Kidney capillary endothelial cell (primary cell): Measurements from ENCODE around the gene TFEB.

Experiments
- DNase-seq: peaks from one replicate; pipeline ENCODE4 v3.0.0-alpha.2; 2018; ENCODE audit warnings: low spot score

TFEB gene

DNA sequence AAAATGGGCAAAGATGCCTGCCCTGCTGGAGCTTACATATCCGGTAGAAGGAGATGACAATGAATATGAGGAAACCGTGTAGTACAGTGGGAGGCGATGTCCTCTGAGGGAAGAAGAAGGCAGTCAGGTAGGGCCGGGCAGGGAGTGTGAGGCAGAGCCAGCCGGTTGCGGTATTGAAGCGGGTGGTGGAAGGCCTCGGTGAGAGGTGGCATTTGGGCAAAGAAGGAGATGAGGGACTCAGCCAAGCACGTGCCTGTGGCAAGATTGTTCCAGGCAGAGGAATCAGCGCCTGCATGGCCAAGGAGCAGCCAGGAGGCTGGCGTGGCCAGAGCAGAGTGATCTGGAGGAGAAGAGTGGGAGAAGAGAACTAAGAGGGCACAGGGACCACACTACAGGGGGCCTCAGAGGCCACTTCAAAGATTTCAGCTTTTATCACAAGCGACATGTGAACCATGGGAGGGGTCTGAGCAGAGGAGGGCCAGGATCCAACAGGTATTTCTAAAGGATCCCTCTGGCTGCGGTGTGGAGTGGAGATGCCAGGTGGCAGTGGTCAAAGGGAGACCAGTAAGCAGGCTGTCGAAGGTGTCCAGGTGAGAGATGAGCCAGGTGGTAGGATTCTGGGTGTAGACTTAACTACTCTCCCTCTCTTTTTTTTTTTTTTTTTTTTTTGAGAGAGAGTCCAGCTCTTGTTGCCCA lies 83.3 kb downstream of the TFEB start:
- no peak for DNase-seq

DNA sequence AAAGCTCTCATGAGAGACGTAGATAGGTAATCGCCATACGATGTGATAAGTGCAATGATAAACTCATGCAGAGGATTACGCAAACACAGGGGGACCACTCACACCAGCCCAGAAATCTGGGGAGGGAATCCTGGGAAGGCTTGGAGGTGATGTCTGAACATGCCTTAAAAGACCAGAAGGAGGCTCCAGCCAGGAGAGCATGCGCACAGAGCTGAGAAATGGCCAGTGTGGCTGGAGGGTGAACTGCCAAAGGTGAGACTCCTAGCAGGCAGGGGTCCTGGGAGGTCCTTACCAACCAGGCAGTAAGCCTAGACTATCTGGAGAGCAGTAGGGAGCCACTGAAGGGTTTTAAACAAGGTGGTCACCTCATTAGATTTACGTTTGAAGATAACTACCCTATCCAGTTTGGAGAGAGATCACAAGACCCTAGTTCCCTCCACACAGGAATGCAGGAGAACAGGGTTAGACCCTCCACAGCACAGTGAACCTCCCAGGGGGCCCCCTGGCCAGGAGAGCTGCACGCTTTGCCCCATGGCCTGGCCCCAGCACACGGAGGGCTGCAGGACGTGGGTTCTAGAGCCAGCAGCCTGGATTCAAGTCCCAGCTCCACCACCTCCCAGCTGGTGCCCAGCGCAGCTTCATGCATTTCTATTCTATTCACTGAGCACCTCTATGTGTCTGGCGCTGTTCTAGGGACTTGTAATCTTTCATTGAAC lies 84.0 kb downstream of the TFEB start:
- DNase-seq = no peak

DNA sequence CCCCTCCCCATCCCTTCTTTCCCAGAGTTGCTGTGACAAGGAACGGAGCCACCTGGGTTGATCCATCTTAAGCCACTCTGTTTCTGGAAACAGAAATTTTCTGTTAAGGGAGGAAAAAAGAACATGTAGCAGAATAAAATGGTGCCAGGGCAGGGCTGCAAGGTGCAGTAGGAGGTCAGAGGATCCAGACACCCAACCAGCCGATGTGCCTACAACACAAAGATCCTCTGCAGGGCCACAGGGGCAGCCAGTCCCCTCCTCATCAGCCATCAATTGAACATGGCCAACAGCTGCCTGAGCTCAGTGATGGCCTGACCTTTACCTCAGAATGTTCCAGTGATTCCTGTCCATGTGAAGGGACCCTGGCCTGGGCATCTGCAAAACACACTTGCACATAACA lies 85.3 kb downstream of the TFEB start:
- DNase-seq = no peak

DNA sequence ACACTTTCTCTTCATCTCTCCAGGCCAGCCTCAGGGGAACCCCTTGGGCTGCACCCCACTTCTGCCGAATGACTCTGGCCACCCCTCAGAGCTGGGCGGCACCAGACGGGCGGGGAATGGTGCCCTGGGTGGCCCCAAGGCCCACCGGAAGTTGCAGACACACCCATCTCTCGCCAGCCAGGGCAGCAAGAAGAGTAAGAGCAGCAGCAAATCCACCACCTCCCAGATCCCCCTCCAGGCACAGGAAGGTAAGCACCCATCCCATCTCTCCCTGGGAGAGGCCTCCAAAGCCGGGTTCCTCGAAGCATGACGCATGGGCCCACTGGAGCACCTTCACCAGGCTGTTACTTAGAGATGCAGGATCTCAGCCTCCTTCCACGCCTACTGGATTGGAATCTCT lies 85.8 kb downstream of the TFEB start:
- no peak for DNase-seq

DNA sequence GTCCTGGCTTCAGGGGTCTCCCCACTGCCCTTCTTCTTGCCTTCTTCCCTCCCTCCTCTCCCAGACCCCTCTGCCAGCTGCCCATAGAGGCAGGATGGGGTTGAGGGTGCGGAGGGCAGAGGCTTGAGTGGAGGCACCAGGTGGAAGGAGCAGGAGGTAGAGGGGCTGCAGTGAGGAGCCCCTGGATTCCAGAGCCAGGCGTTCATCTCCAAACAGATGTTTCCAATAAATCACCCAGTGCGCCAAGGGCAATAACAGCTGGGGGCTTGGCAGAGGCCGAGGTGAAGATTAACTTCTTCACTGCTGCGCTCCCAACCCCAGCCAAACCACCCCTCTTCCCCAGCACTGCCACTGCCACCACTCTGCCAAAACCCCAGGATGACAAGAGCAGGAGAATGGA lies 86.5 kb downstream of the TFEB start:
- DNase-seq = no peak

DNA sequence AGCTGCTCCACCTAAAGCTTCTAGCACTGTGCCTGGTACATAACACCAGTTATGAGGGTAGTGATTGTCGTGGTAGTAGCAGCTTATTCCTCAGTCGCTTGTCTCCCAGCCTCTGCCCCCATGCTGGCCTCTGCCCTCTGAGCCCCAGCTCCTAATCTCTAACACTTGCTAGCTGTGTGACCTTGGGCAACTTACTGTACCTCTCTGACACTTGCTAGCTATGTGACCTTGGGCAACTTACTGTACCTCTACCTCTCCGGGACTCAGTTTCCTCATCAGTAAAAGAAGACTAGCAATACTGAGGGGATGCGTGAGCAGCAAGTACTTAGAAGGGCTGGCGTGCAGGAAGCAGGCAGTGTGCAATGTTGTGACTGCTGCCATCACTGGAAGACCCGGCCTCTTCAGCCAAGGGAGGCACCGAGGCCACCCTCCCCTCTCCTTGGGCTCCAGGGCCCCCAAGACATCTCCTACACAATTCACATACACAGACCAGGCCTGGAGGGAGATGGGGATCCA lies 87.3 kb downstream of the TFEB start:
- DNase-seq = no peak

DNA sequence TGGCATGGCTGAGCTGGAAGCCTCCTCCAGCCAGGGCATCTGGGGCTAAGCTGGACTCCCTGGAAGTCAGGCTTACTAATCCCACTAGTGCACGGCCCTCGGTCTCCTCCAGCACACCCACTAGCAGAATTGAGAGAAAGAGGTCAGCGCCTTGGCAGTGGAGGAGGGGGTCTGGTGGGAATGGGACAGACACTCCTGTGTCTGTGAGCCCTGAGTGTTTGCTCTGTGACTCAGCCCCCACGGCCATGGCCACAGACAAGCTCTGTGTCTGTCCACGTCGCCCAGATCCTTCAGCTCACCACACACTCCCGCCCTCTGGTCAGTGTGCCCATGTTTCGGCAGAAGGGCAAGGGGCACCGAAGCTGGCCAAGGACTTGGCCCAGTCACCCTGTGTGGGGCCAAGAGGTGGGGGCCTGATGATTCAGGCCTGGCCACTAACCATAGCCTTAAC lies 88.3 kb downstream of the TFEB start:
- no peak for DNase-seq

DNA sequence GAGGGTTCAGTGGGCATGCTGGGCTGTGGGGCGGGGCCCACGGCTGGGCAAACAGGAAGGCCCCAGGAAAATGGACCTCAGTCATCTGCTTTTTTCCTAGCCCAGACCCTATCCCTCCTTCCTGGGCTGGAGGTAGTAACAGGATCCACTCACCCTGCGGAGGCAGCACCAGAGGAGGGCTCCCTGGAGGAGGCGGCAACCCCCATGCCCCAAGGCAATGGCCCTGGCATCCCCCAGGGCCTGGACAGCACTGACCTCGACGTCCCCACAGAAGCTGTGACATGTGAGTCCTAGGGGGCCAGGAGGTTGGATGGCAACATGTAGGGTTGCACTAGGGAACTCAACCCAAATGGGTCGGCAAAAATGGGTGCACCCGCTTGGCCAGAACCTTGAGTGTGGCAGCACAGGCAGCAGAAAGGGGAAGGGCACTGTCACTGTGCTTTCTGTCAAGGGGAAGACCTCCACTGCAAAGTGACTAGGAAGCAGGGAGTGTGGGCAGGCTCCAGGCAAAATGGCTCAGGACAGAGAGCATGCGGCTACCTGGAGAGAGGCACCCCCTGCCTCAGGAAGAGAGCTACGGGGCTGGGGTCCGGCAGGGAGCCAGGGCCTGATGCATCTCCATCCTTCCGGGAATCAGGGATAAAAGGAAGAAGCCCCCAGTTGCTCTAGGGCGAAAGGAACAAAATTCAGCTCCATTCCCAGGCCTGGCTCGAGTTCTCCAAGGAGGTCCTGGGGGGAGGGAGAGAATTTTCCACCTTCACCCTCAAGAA lies 89.2 kb downstream of the TFEB start:
- no peak for DNase-seq

DNA sequence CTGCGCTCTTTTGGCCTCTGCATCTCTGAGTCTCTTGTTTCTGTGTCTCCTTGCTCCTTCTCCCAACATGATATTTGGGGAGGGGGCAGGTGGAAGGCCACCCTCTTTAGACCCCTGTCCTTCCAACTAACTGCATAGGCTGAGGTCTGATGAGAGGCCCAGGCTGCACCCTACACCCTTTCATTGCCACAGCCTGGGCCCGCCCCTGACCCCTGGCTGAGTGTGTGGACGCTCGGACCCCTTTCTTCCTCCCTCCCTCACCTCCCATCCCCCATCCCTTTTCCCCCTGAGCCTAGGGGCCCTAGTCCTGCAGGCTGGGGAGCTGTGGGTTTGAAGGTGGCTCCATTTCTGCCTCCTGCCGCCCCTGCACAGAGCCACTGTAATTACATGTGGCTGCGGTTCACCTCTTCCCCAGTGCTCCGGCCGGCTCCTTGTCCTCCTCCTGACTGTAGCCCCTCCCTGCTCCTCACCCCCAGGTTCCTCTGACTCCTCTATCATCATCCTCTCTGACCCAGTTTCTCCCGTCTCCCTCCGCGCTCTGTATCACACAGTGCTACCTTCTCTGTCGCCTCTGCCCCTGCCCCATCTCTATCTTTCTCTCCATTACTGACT lies 90.3 kb downstream of the TFEB start:
- no peak for DNase-seq

DNA sequence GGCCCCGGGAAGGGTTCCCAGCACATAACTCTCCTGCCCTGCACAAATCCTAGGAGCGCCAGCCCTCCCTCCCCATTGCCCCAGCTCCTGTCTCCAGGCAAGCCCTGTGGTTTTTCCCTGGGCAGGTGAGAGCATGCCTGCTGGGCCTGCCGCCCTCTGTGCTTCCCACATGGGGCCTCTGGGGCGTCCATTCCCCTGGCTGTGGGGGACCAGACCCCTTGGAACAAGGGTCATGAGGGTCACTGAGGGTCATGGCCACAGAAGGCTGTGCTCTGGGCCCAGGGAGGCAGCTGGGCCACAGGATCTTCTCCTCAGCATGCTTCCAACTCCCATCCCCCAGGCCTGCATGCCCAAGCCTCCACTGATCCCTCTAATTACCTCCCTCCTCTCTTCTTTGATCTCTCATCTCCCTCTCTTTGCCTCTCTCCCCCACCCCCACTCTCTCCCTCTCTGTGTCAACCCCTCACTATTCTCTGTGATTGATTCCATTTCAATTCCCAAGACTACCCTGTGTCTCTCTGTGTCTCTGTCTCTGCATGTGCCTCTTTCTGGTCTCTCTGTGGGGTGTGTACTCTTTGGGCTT lies 91.0 kb downstream of the TFEB start:
- no peak for DNase-seq

DNA sequence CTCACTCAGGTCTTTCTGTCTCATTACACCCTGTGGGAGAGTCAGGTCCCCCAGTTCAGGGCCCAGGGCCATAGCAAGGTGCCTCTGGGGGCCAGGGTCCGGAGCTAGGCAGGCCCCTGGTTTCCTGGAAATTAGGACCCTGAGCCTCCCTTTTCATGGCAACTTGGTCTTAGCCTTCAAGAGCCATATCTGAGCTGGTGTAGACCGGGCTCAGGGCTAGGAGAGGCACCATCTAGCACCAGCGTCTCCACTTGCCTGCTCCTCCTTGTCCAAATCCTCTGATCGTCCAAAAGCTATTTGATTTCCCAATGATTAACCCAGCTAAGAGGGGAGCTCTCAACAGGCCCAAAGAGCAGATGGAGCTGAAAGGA lies 91.5 kb downstream of the TFEB start:
- no peak for DNase-seq

DNA sequence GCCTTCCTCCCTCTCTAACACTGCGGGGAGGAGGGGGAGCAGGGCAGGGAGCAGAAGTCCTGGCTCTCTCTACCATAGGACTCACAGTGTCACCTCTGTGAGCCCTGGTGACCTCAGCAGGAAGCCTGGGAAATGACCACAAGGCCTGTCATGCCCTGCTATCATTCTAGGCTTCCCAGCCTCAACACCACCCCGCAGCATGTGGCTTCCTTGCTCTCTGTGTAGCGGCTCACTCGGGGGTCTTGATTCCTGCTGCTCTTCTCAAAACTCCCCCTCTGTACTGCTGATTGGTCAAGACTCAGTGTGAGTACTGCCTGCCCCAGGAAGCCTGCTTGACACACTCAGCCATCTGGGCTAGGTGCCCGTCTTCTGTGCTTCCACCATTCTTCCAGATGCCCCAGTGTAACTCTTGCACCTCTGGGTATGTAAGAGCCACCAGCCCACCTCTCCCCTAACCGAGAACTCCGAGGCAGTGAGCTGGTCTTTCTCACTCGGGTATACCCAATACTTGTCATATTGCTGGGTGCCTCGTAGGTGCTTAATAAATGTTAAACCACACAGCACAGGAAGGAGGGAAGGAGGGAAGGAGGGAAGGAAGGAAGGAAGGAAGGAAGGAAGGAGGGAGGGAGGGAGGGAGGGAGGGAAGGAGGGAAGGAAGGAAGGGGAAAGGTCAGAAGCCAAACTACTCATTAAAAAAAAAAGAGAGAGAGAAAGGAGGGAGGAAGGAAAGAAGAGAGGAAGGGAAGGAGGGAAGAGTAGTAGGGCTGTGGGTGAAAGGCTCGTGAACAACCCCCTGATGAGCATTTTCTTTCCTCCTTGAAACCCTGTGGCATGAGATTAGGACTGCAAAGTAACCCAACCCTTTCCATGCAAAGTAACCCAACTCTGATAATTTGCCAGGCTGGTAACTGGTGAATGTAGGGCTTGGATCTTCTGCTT lies 92.2 kb downstream of the TFEB start:
- DNase-seq = peak; percentile 91

DNA sequence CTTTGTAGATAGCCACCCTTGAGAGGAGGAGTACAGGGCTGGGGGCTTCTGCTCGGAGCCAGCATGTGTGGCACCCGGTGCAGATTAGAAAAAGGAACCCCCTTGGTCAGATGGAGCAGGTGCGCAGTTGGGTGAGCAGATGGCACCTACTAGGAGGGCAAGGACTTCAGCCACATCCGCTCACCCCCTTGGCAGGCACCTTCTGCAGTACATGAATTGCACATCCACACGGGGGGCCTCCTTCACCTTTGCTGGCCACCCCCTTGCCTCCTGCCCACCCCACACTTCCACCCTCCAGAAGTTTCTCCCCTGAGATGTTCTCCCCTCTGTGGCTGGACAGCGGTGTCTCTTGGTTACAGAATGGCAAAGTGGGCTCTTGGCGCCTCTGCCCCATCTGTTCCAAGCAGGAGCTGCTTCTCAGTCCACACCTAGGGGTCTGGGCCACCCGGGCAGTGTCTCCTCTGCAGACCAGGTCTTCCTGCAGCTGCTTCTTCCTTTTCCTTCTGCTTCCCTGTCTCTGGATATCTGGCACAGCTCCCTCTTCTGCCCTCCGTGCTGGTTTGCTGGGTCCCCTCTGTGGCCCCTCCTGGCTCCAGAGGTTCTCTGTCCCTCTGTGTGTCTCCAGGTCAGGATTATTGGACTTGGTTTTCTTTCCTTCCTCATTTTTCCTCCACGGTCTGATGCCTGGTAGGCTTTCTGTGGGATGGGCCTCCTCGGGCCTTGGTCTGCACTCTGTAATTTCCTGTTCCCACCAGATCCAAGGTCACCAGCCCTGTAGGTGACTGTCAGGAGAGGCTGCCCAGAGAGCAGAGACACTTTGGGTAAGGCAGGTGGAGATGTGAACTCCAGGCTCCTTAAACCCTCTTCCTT lies 93.1 kb downstream of the TFEB start:
- no peak for DNase-seq

DNA sequence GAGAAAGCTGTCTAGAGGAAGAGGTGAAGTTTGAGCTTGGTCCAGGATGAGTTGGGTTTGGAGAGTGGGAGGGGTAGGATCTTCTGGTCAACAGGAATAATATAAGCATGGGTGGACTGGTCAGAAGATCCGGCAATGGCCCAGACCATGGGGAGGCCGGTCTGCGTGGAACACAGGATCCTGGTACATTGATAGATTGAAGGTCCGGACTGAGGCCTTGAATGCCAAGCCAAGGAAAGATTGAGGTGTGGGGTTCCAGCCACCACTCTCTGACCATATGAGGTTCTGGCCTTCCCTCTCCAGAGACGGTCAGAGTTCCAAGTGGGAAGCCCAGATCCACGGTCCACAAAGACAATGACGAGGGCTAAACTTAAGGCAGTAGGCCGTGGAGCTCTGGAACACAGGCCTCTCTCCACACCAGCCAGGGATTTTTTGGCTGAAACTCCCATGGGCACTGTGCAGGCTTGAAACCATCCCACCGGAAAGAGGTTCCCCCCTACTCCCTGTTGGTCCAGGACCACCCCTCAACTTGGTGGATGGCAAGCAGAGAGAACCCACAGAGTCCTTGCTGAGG lies 94.0 kb downstream of the TFEB start:
- DNase-seq = no peak

DNA sequence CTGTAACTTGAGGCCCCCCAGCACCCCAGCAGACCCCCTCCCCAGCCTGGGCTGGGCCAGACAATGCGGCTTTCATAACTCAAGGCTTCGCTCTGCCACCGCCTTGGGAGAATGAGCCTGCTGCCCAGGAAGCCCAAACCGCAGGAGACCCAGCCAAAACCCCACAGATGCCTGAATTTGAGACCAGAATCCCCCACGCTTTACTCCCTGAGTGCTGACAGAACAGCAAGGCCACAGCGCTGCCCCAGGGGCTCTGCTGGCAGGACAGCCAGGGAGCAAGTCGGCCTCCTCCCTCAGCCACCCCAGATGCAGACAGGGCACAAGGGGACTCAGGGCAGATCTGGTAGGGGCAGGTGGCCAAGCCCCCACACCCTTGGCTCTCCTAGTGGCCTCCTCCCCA lies 95.0 kb downstream of the TFEB start:
- no peak for DNase-seq

DNA sequence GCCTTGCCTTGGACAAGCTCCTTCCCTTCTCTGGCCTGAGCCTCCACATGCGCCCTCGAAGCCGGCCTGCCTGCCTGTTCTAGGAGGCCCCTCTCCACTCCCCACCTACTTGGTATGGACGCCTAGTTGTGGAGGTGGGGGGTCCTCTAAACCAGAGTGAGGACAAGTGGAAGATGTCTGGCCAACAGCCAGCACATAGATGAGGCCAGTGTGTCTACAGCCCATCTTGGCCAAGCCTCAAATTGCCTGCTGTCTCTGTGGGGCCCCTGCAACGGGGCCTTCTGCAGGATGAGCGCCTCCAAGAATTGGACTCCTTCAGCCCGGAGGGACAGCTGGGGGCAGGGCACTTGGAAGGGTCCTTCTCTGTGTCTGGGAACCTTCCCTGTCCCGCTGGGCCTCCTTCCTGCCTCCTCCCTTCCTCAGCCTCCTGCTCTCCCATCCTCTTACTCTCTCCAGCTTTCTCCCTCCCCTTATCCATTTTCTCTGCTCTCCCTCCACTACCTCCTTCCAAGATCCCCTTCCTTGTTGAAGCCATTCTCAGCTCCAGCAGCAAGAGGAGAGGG lies 95.5 kb downstream of the TFEB start:
- no peak for DNase-seq

DNA sequence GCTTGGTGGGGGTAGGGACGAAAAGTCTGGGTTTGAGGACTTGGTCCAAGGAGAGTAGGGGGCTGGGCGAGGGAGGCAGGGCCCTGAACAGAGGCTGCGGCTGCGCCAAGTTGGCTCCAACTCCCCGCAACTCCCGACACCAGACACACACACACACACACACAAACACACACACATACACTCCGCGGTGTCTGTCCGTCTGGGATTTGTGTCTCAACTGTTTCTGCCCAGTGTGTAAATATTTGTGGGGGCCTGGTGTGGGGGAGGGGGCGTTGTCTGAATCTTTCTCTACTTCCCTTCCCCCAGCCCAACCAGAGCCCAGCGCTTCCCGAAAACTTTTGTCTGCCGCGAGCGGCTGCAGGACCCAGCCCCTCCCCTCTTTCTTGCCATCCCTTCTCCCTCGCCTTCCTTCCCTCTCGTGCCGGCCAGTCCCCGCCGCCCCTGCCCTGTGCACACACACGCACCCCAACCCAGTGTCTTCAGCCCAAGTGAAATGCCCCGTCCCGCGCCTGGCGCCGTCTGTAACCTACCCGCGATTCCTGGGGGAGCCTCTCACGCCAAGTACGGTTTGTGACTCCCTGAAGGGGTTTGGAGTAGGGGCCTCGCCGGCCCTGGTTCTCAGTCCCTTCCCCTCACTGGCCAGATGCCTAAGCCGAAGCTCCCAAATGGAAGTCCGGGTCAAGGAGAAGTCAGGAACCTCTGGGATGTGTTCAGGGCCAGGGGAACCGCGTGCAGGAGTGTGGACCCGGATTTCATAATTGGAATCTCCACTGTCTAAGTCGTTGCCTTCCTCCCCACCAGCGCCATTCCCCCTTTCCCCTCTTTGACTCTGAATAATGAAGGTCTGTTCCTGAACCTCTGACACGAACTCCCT lies 96.2 kb downstream of the TFEB start:
- no peak for DNase-seq
